GM12865 (cell line): Measurements from ENCODE around the gene SBSN.

Source experiments
- DNase-seq: peaks from one replicate; pipeline ENCODE4 v3.0.0; 2010; ENCODE audit warnings: low read depth
- H3K4me3 ChIP-seq: 2 replicates; pipeline ENCODE4 v1.5.1; 2011; ENCODE audit warnings: mild to moderate bottlenecking, low read depth, low read length, control low read depth
- TF ChIP-seq, protein P1 (sequence below): IDR thresholded peaks from 2 replicates; pipeline ENCODE4 v1.5.1; 2011; ENCODE audit warnings: low read length, control low read depth, low read depth, inconsistent platforms; ENCODE audit not compliant: insufficient read depth; ENCODE audit errors: missing control alignments

SBSN gene

DNA sequence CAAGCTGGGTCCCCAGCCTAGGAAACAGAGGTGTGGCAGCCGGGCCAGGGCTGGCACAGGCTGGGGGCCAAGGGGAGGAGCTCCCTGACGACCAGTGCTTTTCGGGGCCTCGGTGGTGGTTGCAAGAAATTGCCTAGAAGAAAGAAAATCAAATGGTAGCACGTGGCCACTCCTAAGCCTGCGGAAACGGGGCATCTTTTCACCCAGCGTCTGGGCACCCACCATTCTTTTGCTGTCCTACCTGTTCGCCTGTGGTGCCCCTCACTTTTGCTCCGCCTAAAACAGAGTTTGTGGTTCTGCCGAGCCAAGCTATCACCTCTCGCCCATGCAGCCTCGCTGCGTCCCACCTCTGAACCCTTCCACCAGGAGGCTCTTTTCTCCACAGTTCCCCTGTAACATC lies 30.7 kb downstream of the SBSN start:
- TF ChIP-seq, protein P1, sequence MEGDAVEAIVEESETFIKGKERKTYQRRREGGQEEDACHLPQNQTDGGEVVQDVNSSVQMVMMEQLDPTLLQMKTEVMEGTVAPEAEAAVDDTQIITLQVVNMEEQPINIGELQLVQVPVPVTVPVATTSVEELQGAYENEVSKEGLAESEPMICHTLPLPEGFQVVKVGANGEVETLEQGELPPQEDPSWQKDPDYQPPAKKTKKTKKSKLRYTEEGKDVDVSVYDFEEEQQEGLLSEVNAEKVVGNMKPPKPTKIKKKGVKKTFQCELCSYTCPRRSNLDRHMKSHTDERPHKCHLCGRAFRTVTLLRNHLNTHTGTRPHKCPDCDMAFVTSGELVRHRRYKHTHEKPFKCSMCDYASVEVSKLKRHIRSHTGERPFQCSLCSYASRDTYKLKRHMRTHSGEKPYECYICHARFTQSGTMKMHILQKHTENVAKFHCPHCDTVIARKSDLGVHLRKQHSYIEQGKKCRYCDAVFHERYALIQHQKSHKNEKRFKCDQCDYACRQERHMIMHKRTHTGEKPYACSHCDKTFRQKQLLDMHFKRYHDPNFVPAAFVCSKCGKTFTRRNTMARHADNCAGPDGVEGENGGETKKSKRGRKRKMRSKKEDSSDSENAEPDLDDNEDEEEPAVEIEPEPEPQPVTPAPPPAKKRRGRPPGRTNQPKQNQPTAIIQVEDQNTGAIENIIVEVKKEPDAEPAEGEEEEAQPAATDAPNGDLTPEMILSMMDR = no peak
- no peak overlapping the region for H3K4me3 ChIP-seq
- DNase-seq = no peak

DNA sequence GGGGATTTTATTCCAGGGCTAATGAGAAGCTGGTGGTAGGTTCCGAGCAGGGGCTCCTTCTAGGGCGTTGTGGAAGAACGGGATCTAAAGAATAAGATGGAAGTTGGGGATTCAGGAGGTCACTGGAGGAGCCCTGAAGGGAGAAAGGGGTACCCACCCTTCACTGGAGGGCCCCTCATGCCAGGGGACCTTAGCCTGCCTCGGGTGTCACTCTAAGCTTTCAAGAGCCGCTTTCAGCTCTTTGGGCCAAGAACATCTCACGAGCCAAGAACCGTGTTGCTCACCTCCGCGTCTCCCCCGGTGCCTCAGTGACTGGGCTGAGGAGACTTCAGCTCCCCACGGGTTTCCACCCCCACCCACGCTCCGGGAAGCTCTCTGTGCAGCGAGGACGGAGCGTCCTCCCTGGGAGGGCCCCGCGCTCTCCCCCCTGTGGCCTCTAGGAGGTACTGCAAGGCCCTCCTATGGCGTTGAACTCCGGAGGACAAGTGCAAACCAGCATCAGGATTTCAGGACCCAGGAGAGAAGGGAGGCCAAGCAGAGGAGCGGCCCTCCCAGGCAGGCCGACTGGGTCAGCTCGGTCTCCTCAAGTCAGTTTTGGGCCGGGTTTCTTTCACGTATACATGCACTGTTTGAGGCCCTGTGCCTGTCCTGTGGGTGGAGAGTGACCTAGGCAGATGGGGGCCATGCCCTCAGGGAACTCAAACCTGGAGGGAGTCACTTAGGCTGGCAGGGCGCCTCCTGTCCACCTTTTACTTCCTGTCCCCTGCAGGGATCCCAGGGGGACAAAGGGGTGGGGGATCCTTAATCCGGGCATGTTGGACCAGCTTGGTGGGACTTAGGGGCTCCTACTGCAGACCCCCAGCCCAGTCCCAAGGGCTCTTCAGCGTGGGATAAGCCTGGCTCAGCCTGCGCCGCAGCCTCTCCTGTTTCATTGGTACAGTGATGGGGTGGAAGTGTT lies 32.7 kb downstream of the SBSN start:
- H3K4me3 ChIP-seq = no peak overlapping the region
- peak; percentile 76 for DNase-seq
- TF ChIP-seq, protein P1 = peak; percentile 100

DNA sequence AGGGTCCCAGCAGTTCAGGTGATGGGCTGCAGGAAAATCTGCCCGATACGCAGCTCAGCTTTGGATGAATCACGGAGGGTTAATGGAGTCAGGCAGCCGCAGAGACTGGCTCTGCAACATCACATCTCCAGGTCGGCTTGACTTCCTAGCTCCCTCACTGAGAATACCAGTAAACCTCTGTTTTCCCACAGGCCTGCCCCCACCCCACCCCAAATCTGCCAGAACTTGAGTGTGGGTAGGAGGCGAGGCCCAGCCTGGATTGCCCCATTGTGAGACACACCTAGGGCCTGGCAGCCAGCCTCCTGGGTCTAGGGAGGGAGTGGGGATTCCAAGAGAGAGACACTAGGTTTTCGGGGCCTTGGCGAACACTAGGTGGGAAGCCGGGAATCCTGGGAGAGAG lies 34.1 kb downstream of the SBSN start:
- DNase-seq = no peak
- no peak overlapping the region for H3K4me3 ChIP-seq
- TF ChIP-seq, protein P1 = no peak

DNA sequence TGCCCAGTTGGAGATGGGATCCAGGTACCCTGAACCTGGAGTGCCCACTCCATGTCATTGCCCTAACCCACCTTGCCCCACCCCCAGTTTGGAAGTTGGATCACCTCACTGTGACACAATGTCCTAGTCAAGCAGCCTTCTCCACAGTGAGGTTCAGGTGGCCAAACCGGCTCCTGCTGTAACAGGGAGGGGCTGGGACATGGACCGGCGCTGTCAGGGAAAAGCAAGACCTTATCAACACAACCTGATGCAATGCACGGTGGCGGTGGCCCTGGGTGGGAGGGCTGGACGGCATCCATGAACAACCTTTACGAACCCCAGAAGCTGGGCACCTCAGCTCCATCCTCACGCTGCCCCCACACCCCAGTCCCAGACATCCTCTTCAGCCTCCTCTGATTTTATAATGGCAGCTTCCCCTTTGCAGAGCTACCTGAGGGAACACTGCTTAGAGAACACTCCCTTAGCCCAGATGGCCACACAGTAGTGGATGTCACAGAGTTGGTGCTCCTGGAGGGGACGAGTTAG lies 36.2 kb downstream of the SBSN start:
- DNase-seq = no peak
- no peak overlapping the region for H3K4me3 ChIP-seq
- TF ChIP-seq, protein P1 = no peak

DNA sequence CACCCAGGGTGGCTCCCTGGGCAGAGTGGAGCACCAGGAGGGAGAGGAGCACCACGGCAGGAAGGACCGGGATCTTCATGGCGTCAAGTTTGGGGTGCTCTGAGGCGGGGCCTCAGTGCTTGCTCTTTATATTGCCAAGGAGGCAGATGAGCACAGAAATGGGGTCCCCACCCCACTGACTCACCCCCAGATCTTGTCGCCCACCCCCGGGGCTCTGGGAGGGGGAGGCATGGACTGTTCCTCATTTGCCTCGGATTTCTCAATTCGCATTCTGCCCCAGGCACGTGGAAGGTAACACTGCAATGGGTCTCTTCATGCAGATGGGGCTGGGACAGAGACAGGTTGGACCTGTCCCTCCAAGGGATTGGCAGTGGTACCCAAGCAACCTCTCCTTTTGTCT lies 37.7 kb downstream of the SBSN start, which contains the start of gene KRTDAP:
TSS of gene KRTDAP (minus strand) at position 101 of the 400 bp plus-strand sequence. CDS start at position 79, 22 bp downstream.
- no peak within 1 kb of the TSS for H3K4me3 ChIP-seq
- TF ChIP-seq, protein P1 = no peak
- no peak for DNase-seq

DNA sequence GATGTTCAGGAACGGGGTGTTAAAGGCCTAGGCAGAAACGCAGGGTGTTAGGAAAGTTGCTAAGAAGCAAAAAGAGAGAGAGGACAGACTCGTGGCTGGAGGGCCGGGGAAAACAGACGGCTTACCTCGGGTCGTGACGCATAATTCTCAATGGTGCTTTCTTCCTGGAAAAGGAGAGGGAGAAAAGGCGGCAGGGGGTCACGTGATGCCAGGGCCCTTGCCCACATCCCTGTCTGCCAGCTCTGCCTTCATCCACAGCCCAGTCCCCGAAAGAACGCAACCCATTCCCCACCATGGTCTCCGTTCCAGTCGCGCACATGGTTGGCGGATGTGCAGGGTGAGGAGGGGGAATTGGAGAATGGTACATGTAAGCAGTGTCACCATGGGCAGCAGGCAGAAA lies 39.4 kb downstream of the SBSN start:
- H3K4me3 ChIP-seq = no peak overlapping the region
- TF ChIP-seq, protein P1 = no peak
- no peak for DNase-seq
